Measurements from ENCODE around the gene GALNT2. TPM values are rescaled to one million over a fixed set of nuclear protein-coding genes. Genes with fewer than 3 reads are reported as not detected.

The GALNT2 gene
- total and polyA plus RNA-seq, 10 of the 15 experiments (the other 5 are each of a cell fraction or from before 2014, with no cell fraction given) = 0.52 to 27.7 (median 16.3) TPM

DNA sequence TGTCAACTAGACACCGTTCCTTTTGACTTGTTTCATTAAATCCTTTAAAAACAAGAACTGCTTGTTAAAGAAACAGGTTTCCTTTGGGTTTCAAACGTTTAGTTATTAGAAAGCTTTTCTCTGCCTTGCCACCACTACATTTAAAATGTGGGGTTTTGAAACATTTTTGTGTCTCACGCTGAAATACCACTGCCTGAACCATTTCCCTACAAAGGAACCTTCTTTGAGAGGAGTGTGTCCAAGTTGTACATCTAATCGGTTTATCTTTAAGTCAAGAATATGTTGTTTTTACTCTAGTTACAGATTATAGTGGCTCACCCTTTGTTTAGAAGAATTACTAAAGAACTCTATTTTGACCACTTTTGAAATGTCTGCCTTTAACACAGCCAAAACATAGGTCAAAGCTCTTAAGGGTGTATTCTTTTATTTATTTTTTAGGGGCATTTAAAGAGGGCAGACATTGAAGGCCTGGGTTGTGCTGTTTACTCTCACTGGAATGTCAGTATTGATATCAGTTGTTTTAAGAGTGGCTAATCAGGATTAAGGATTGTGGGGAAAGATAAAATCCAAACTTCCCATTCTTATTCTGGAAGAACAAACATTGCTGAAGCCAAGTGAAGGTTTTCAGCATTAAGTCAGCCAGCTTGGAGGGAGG lies 143.4 kb downstream of the GALNT2 start:
- no peaks in the 10 kb centered on the region for H3K27me3 ChIP-seq (replicated peaks in 1 of 2; ENCODE audit: control insufficient read depth in 2 of 2, insufficient read depth in 2 of 2, low read length in 1 of 2)
- no peak overlapping the region for H3K27ac ChIP-seq (ENCODE audit: control insufficient read depth, insufficient read depth)
- no peak overlapping the region for H2AFZ ChIP-seq (ENCODE audit: control insufficient read depth, low read depth, low read length)
- peaks cover 2% of the 10 kb centered on the region for H3K79me2 ChIP-seq (ENCODE audit: control insufficient read depth, insufficient read depth, low read length)
- ChIA-PET CTCF (interaction anchor here (0.6 to 5.1 kb wide), 7 partner anchors 11 to 127 kb away, joined by 3 to 14 read pairs (median 5); no protein-coding TSS in a partner anchor), POLR2A (interaction anchor here (0.7 kb wide), 1 partner anchor 1504 kb away, joined by 3 read pairs; no protein-coding TSS in a partner anchor), SMC1A (ENCODE audit: uncharacterized antibody, unreplicated experiment) (interaction anchor here (0.7 to 2.6 kb wide), 7 partner anchors 11 to 108 kb away, joined by 3 to 10 read pairs (median 4); no protein-coding TSS in a partner anchor), RAD21 (ENCODE audit: unreplicated experiment) (interaction anchor here (0.6 to 3.4 kb wide), 6 partner anchors 42 to 570 kb away, joined by 3 to 19 read pairs (median 4); no protein-coding TSS in a partner anchor)
- no TSS peak for BruUV-seq (replicated peaks)
- H4K20me1 ChIP-seq (ENCODE audit: control insufficient read depth, insufficient read depth) = no peaks in the 10 kb centered on the region
- in situ Hi-C loops (cut with MboI) (loop anchor here (5.0 kb wide), 1 partner anchor 88 kb away; no protein-coding TSS in a partner anchor), intact Hi-C loops (cut with micrococcal nuclease; ENCODE audit: unreplicated experiment) (no loop called here)
- H3K9ac ChIP-seq (ENCODE audit: control insufficient read depth, insufficient read depth, low read length) = no peak overlapping the region
- TF ChIP-seq TARDBP (IDR thresholded peaks at IDR 0.05; ENCODE audit: borderline replicate concordance) (no peak), ETV6 (conservative IDR thresholded peaks at IDR 0.05 in 1 of 2, IDR thresholded peaks at IDR 0.05 in 1 of 2; ENCODE audit: borderline replicate concordance in 1 of 2, low read depth in 1 of 2) (no peak), CREB1 (IDR thresholded peaks at IDR 0.05; ENCODE audit: low read depth) (no peak), ASH2L (IDR thresholded peaks at IDR 0.05; ENCODE audit: borderline replicate concordance, low read depth) (no peak), IRF4 (IDR thresholded peaks at IDR 0.05; ENCODE audit: low read depth, low read length) (no peak), TCF3 (IDR thresholded peaks at IDR 0.05; ENCODE audit: borderline replicate concordance, insufficient read depth, low read depth, low read length) (no peak), ZNF274 (IDR thresholded peaks at IDR 0.05; ENCODE audit: insufficient read depth, insufficient read length) (no peak), BHLHE40 (IDR thresholded peaks at IDR 0.05; ENCODE audit: borderline replicate concordance in 1 of 2, low read depth in 2 of 2, low read length in 1 of 2) (no peak), MXI1 (IDR thresholded peaks at IDR 0.05; ENCODE audit: low read depth, low read length) (no peak)
- no peaks in the 10 kb centered on the region for H3K9me3 ChIP-seq (replicated peaks; ENCODE audit: control insufficient read depth, insufficient read depth, low read length)
- H3K4me1 ChIP-seq (ENCODE audit: control insufficient read depth, insufficient read depth, low read length) = peaks cover 47% of the 10 kb centered on the region
- FAIRE-seq (no peak), DNase-seq (ENCODE audit: low read depth, low spot score) (no peak), ATAC-seq (no peak)
- H3K36me3 ChIP-seq (ENCODE audit: control insufficient read depth in 2 of 2, insufficient read depth in 2 of 2, low read length in 1 of 2) = peaks cover 0 to 4% of the 10 kb centered on the region in 2 experiments; a peak in 2 of 4 replicates
- WGBS (ENCODE audit: insufficient coverage, insufficient replicate concordance, low lambda C conversion rate, missing lambda C conversion rate) = 34% methylated on average over 4 of the region's 4 CpGs
- peak overlapping the region; percentile 39; the same call in 1 of the 2 replicates for H3K4me2 ChIP-seq (ENCODE audit: control insufficient read depth, insufficient read depth)
- H3K4me3 ChIP-seq = no peak overlapping the region
